ENCODE results near the gene KCTD10.
"Not testable (repeated sequence)": the region's sequence is repeated elsewhere in the genome, so short reads cannot be mapped to it uniquely, and the experiment has no call there.

DNA sequence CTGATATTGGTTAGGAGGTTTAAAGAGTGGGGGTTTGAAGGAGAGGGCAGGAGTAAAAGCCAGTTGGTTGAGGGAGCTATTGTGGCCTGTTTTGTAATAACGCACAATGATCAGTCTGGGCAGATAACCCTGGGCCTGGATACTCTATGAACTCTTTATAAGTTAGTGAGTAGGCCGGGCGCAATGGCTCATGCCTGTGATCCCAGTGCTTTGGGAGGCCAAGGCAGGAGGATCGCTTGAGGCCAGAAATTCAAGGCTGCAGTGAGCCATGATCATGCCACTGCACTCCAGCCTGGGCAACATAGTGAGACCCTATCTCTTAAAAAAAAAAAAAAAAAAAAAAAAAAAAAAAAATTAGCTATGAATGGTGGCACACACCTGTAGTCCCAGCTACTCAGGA, 71.0 kb downstream of the KCTD10 start:
- not testable (repeated sequence) for TF ChIP-seq EZH2 (IDR thresholded peaks at IDR 0.05; ENCODE audit: borderline replicate concordance, low read depth, low read length, severe bottlenecking); CTCF (IDR thresholded peaks at IDR 0.05; ENCODE audit: borderline replicate concordance, extremely low read depth, low read length, poor library complexity, severe bottlenecking)

All from DND-41 (cell line).